Kidney (tissue), 14 donors: ENCODE results near the gene KRTCAP2. TPM values are rescaled to one million over a fixed set of nuclear protein-coding genes. Genes with fewer than 3 reads are reported as not detected.

Source experiments
- DNase-seq, 5 donors: peaks; one replicate each; pipeline ENCODE4 v3.0.0-alpha.2; 2013 to 2020
- FAIRE-seq: peaks from 2 replicates; lab custom pipeline; 2012; peaks lifted over from hg19 to GRCh38; lab: Jason Lieb, UNC
- H3K27ac ChIP-seq, 2 donors: one replicate each; pipeline ENCODE4 v1.7.0; 2013; ENCODE audit warnings: low read depth in 2 of 2, low read length in 2 of 2, inconsistent platforms in 1 of 2
- H3K27me3 ChIP-seq: one replicate; pipeline ENCODE4 v1.7.1; 2013; ENCODE audit warnings: low read length, inconsistent platforms; ENCODE audit not compliant: control insufficient read depth, insufficient read depth
- H3K36me3 ChIP-seq, 3 donors: one replicate each; pipeline versions ENCODE4 v1.7.0 to v1.7.1; 2013; ENCODE audit warnings: low read length in 3 of 3, control low read depth in 1 of 3, inconsistent platforms in 1 of 3; ENCODE audit not compliant: insufficient read depth in 3 of 3, control insufficient read depth in 2 of 3
- H3K4me1 ChIP-seq, 3 donors: one replicate each; pipeline versions ENCODE4 v1.7.0 to v1.7.1; 2013; ENCODE audit warnings: low read length in 3 of 3, inconsistent platforms in 1 of 3, low read depth in 1 of 3; ENCODE audit not compliant: control insufficient read depth in 2 of 3, insufficient read depth in 2 of 3
- H3K4me3 ChIP-seq, 3 donors: one replicate each; pipeline versions ENCODE4 v1.7.0 to v1.8.1; 2013; ENCODE audit warnings: low read length in 3 of 3, control low read depth in 1 of 3, inconsistent platforms in 1 of 3
- H3K9ac ChIP-seq, 3 donors: one replicate each; pipeline versions ENCODE4 v1.7.0 to v1.7.1; 2013; ENCODE audit warnings: low read length in 3 of 3, control low read depth in 1 of 3, inconsistent platforms in 1 of 3
- H3K9me3 ChIP-seq, 3 donors: one replicate each; pipeline versions ENCODE4 v1.7.0 to v1.7.1; 2013; ENCODE audit warnings: low read length in 3 of 3, control low read depth in 1 of 3, inconsistent platforms in 1 of 3; ENCODE audit not compliant: control insufficient read depth in 2 of 3, insufficient read depth in 1 of 3
- intact Hi-C: fragments of 100-400 bp; cut with DNase I; formaldehyde crosslinking; loops from one replicate; pipeline ENCODE4 v1.11.1; 2022
- polyA plus RNA-seq: library from polyadenylated mRNA; stranded (reverse); fragments of 350-450 nt; fragmentation: Illumina TruSeq; extraction: RNeasy Lipid Tissue Mini Kit (QIAGEN cat#74804); gene quantifications from one replicate; pipeline ENCODE4 v1.2.3, GENCODE V29; 2014; ENCODE audit warnings: low read depth, low replicate concordance; ENCODE audit not compliant: insufficient read depth
- total RNA-seq: library from RNA; stranded (reverse); fragmentation: NEBNext Ultra II Directional; extraction: Animal tissue kit (Norgen Biotek cat#: 25700); gene quantifications from one replicate; pipeline ENCODE4 v1.2.1, GENCODE V29; 2021
- TF ChIP-seq, protein P1 (sequence below): IDR thresholded peaks from 3 replicates; pipeline ENCODE4 v1.5.1; 2012; ENCODE audit warnings: mild to moderate bottlenecking, moderate library complexity, borderline replicate concordance; ENCODE audit not compliant: insufficient read depth; ENCODE audit errors: extremely low read depth
- donor health status: control.
- donor health status: control.
- donor health status: control.
- donor health status: control.
- donor health status: control.
- donor health status: DM: yes; HTN: yes; CAD: no.
- donor health status: Normal renal cell carcinoma (clear cell type).

Gene KRTCAP2
- total and polyA plus RNA-seq, 2 donors from 2014 or later: 198 to 351 TPM

- Histone ChIP-seq H3K4me3 (peak within 1 kb of the TSS; percentile 84 to 89 (median 87)), H3K9ac (peak within 1 kb of the TSS; percentile 74 to 97 (median 97)), H3K27ac (peak within 1 kb of the TSS; percentile 99 to 100), H3K9me3 (no peaks in the 10 kb centered on the region), H3K4me1 (peaks cover 0 to 43% (median 21%) of the 10 kb centered on the region in 3 donors), H3K27me3 (no peaks in the 10 kb centered on the region), H3K36me3 (peaks cover 3 to 31% (median 23%) of the 10 kb centered on the region in 3 donors)
- intact Hi-C loops: no loop called here
- FAIRE-seq (no peak), DNase-seq (peak; percentile 96 to 98 (median 97))
- TF ChIP-seq, protein P1, sequence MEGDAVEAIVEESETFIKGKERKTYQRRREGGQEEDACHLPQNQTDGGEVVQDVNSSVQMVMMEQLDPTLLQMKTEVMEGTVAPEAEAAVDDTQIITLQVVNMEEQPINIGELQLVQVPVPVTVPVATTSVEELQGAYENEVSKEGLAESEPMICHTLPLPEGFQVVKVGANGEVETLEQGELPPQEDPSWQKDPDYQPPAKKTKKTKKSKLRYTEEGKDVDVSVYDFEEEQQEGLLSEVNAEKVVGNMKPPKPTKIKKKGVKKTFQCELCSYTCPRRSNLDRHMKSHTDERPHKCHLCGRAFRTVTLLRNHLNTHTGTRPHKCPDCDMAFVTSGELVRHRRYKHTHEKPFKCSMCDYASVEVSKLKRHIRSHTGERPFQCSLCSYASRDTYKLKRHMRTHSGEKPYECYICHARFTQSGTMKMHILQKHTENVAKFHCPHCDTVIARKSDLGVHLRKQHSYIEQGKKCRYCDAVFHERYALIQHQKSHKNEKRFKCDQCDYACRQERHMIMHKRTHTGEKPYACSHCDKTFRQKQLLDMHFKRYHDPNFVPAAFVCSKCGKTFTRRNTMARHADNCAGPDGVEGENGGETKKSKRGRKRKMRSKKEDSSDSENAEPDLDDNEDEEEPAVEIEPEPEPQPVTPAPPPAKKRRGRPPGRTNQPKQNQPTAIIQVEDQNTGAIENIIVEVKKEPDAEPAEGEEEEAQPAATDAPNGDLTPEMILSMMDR: peak; percentile 33
These were observed 37.6 kb downstream of the KRTCAP2 start, which contains the start of gene SLC50A1 for GRCh38 chr1:155135415-155136028. Gene SLC50A1, plus strand, starts transcription at chr1:155135852. Its CDS starts 60 bp downstream, at chr1:155135912.

- TF ChIP-seq, protein P1: no peak
- FAIRE-seq (no peak), DNase-seq (peak; percentile 80 to 97 (median 90))
- peaks cover 0 to 43% (median 25%) of the 10 kb centered on the region in 3 donors for H3K4me1 ChIP-seq
- H3K4me3 ChIP-seq: peak overlapping the region; percentile 84 to 89 (median 87)
- H3K36me3 ChIP-seq: peaks cover 3 to 31% (median 23%) of the 10 kb centered on the region in 3 donors
- intact Hi-C loops: no loop called here
- H3K27ac ChIP-seq: peak overlapping the region; percentile 99 to 100
- H3K9ac ChIP-seq: peak overlapping the region; percentile 74 to 97 (median 86)
- no peaks in the 10 kb centered on the region for H3K27me3 ChIP-seq
- no peaks in the 10 kb centered on the region for H3K9me3 ChIP-seq
These were observed 38.2 kb downstream of the KRTCAP2 start for GRCh38 chr1:155134880-155135414.

DNA sequence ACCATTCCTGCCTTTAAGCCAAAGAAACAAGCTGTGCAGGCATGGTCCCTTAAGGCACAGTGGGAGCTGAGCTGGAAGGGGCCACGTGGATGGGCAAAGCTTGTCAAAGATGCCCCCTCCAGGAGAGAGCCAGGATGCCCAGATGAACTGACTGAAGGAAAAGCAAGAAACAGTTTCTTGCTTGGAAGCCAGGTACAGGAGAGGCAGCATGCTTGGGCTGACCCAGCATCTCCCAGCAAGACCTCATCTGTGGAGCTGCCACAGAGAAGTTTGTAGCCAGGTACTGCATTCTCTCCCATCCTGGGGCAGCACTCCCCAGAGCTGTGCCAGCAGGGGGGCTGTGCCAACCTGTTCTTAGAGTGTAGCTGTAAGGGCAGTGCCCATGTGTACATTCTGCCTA lies 38.8 kb downstream of the KRTCAP2 start:
- no peak for FAIRE-seq
- peak overlapping the region; percentile 99 to 100 for H3K27ac ChIP-seq
- H3K4me3 ChIP-seq: peak overlapping the region in 2 of 3 donors; percentile 84 to 89
- peak overlapping the region in 2 of 3 donors; percentile 22 to 97 for H3K9ac ChIP-seq
- H3K9me3 ChIP-seq: no peaks in the 10 kb centered on the region
- no peaks in the 10 kb centered on the region for H3K27me3 ChIP-seq
- intact Hi-C loops: no loop called here
- H3K4me1 ChIP-seq: peaks cover 0 to 40% (median 27%) of the 10 kb centered on the region in 3 donors
- H3K36me3 ChIP-seq: peaks cover 3 to 31% (median 23%) of the 10 kb centered on the region in 3 donors
- peak in 1 of 5 donors; percentile 41 for DNase-seq
- TF ChIP-seq, protein P1: no peak
